SK-N-MC (cell line): ENCODE results near the gene ZNF765.

Source experiments
- EZH2 ChIP-seq: fragments of 200-600 bp; sonication (generic); IDR thresholded peaks from one replicate; pipeline ENCODE4 v1.6.1; 2017; ENCODE audit warnings: antibody characterized with exemption
- POLR2AphosphoS5 ChIP-seq: IDR thresholded peaks from 2 replicates; pipeline ENCODE4 v1.6.1; 2012; ENCODE audit warnings: mild to moderate bottlenecking, low read depth, low read length, borderline replicate concordance

DNA sequence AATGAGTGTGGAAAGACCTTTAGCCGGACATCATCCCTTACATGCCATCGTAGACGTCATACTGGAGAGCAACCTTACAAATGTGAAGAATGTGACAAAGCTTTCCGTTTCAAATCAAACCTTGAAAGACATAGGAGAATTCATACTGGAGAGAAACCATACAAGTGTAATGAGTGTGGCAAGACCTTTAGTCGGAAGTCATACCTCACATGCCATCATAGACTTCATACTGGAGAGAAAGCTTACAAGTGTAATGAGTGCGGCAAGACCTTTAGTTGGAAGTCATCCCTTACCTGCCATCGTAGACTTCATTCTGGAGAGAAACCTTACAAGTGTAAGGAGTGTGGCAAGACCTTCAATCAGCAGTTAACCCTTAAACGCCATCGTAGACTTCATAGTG lies 60.9 kb downstream of the ZNF765 start:
- TF ChIP-seq POLR2AphosphoS5, result no peak
- TF ChIP-seq EZH2, result no peak
